GM19035 (cell line): ENCODE data around the gene CFL2.

Experiments used
- ATAC-seq: cut with Tn5 transposase; IDR thresholded peaks from one replicate; pipeline ENCODE4 v1.9.1; 2021; ENCODE audit not compliant: unreplicated experiment

Gene CFL2

DNA sequence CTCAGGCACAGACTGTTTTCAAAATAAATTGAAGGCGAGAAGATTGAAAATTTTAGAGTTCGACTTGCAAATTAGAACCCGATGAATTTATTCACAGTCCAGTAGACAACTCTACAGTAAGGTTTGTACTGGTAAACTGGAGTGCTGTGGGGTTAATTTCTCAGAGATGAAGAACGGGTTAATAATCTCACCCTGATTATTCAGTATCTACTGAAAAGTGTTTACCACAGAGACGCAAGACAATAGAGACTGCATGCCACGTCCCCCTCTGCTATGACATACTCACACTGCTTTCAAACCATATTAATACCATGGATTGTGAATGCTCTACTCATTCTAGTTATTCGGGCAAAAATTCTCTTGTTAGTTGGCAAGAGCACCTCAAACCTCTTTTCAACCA, 36.1 kb downstream of the CFL2 start:
- ATAC-seq, result no peak

DNA sequence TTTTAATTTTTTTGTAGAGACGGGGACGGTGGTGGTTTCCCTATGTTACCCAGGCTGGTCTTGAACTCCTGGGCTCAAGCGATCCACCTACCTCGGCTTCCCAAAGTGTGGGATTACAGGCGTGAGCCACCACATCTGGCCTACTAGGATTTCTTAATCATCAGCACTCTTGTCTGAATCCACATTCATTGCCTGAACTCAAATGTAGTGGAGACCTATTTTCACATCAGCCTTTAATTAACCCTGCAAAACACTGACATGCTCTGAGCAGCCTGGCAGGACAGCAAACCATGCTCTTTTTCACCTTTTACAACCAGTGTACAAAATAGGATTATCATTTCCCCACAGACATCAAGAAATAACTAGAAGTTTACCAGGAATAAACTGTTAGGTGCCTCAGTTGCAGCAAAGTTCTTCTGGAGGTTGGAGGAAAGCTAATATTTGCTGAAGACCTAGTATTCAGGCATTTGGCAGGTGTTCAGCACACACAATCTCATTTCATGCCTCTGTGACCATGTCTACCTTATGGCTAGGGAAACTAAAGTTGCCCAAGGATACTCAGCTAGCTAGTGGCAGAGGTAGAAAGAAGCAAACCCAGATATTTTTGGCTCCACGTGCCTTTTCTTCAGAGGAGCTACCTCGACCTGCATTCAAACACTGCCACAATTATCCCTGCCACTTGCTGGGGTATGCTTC, 37.7 kb downstream of the CFL2 start:
- ATAC-seq, result no peak

- no peak for ATAC-seq
Observed at GRCh38 chr14:34673702-34674101, 40.7 kb downstream of the CFL2 start.

DNA sequence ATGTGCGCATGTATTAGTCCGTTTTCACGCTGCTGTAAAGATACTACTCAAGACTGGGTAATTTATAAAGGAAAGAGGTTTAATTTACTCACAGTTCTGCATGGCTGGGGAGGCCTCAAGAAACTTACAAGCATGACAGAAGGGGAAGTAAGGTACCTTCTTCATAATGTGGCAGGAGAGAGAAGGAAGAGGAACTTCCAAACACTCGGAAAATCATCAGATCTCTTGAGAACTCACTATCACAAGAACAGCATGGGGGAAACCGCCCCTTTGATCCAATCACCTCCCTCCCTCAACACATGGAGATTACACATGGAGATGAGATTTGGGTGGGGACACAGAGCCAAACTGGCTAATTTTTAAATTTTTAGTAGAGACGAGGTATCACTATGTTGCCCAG, 42.7 kb downstream of the CFL2 start:
- ATAC-seq, result no peak

DNA sequence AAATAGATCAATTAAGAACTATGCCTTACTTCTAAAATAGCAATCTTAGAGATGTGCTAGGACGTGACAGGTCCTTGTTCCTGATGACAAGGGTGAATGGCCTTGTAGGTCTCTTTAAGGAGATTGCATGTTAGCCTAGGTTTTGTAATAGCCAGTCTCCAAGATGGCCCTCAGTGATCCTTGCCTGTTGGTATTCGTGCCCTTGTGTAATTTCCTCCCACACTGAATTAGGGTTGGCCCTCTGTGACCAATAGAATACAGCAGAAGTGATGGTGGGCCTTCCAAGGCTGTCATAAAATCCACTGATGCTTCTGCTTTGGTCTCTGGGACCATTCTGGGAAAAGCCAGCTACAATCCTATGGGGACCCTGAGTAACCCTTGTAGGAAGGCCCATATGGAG, 46.3 kb downstream of the CFL2 start:
- no peak for ATAC-seq

DNA sequence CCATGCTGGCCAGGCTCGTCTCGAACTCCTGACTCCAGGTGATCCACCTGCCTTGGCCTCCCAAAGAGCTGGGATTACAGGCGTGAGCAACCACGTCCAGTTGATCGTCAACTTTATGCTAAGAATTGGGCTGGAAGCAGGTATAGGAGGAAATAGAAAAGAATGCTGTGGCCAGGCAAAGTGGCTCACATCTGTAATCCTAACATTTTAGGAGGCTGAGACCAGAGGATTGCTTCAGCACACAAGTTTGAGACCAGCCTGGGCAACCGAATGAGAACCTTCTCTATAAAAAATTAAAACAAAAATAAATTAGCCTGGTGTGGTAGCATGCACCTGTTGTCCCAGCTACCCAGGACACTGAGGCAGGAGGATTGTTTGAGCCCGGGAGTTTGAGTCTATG, 47.4 kb downstream of the CFL2 start:
- no peak for ATAC-seq

DNA sequence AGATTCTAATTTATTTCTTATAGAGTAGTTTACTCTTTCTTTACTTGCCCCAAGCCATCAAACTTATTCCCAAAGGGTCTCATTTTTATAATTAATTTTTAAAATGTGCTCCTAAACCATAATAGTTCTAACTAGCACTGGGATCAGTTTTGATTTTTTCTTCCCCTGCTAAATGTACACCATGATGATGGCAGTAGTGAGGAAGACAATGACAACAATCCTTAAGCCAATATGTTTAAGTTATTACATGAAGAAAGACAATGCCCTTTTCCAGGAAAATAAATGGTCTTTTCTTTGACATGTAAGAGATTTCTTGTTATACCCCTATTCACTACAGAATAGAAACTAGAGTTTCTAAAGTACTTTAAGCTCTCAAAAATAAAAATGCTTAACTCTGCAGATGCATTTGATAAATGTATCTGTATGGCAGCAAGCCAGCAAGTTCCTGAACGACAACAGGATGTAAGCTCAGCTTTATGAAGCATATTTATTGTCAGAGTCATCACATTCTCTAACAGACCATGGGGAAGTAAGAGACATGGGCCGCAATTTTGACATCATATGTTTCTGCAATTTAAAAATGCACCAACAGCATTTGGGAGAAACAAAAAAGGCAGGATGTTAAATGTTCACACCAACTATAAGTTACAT, 48.5 kb downstream of the CFL2 start:
- ATAC-seq, result no peak

GRCh38 chr14:34662561-34663088, 51.8 kb downstream of the CFL2 start:
- no peak for ATAC-seq

DNA sequence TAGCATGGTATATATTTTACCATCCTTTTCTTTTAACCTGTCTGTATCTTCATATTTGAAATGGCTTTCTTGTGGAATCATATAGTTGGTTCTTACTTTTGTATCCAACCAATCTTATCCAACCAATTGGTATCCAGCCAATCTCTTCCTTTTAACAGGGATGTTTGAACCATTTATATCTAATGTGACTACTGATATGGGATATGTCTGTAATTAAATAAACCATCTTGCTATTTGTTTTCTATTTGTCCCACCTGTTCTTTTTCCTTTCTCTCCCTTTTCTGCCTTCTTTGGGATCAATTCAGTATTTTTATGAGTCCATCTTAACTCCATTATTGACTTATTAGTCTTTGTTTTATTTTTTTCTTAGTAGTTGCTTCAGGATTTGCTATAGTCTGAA, 53.6 kb downstream of the CFL2 start:
- no peak for ATAC-seq
